ENCODE measurements around the gene CTSZ. TPM values are rescaled to one million over a fixed set of nuclear protein-coding genes. Genes with fewer than 3 reads are reported as not detected.

CTSZ gene
- total and polyA plus RNA-seq, 2 of the 4 experiments (the other 2 are of a cell fraction) = 46.1 to 88.5 TPM

GRCh38 chr20:59026904-59027740, 20.1 kb upstream of the CTSZ start:
- Histone ChIP-seq H2AFZ (replicated peaks; ENCODE audit: low read length, poor library complexity) (no peak overlapping the region), H2BK5ac (ENCODE audit: low read depth, low read length, poor library complexity, severe bottlenecking) (no peak overlapping the region), H3K27me3 (ENCODE audit: control insufficient read depth, insufficient read depth, low read length) (no peaks in the 10 kb centered on the region), H3K23ac (ENCODE audit: low read depth, low read length) (peak overlapping the region; percentile 68), H2BK120ac (ENCODE audit: low read depth, low read length) (no peak overlapping the region), H3K56ac (ENCODE audit: extremely low read depth, insufficient read depth, low read length) (no peak overlapping the region; the same call in 1 of the 2 replicates), H3K9me1 (ENCODE audit: insufficient read depth, low read length) (peaks cover 18% of the 10 kb centered on the region), H4K20me1 (ENCODE audit: insufficient read depth, low read length) (peaks cover 50% of the 10 kb centered on the region), H3K4me3 (ENCODE audit: insufficient read depth, low read depth, low read length) (no peak overlapping the region), H2BK20ac (ENCODE audit: low read depth, low read length) (no peak overlapping the region), H3K18ac (ENCODE audit: low read depth, low read length) (no peak overlapping the region), H3K9ac (ENCODE audit: low read depth, low read length) (no peak overlapping the region), H3K36me3 (ENCODE audit: control insufficient read depth, insufficient read depth, low read length) (peaks cover 34% of the 10 kb centered on the region), H4K91ac (ENCODE audit: insufficient read depth, low read depth, low read length) (no peak overlapping the region), H3K4ac (ENCODE audit: low read depth, low read length) (no peak overlapping the region), H3K4me1 (ENCODE audit: control insufficient read depth, insufficient read depth, low read length) (peaks cover 9% of the 10 kb centered on the region), H3K79me1 (ENCODE audit: low read depth in 1 of 2, low read length in 2 of 2) (peaks cover 17 to 74% of the 10 kb centered on the region in 2 experiments), H2AK9ac (replicated peaks; ENCODE audit: low read depth, low read length, poor library complexity) (no peak overlapping the region), H3K9me3 (ENCODE audit: control insufficient read depth, insufficient read depth, low read length) (no peaks in the 10 kb centered on the region), H3K14ac (replicated peaks; ENCODE audit: low read depth, low read length) (no peak overlapping the region), H4K5ac (ENCODE audit: low read depth, low read length) (no peak overlapping the region), H2AK5ac (ENCODE audit: low read depth, low read length) (no peak overlapping the region), H2BK15ac (ENCODE audit: low read depth, low read length) (no peak overlapping the region), H4K8ac (ENCODE audit: low read depth in 2 of 2, low read length in 2 of 2) (no peak overlapping the region), H3K4me2 (ENCODE audit: low read depth, low read length) (no peak overlapping the region), H3K27ac (ENCODE audit: insufficient read depth, low read length) (no peak overlapping the region)
- intact Hi-C loops (cut with micrococcal nuclease) (loop anchor here (5.0 kb wide), 1 partner anchor 40 kb away; no protein-coding TSS in a partner anchor), dilution Hi-C loops (cut with HindIII; ENCODE audit: low sequenced_read_pairs, unreplicated experiment) (no loop called here), in situ Hi-C loops (cut with MboI; ENCODE audit: low sequenced_read_pairs) (loop anchor here (10.0 to 25.0 kb wide), 4 partner anchors 122 to 1640 kb away; partner anchors contain the start of genes ANKRD60 and RBM38)
- ATAC-seq (ENCODE audit: low read depth) (no peak), DNase-seq (no peak)
- WGBS, 2 experiments (ENCODE audit: extremely low coverage in 2 of 2, insufficient read length in 1 of 2) = 100% methylated on average over 2 of the region's 5 CpGs; no CpG with 5 or more reads in 1 of the 2 experiments
- CTCF ChIA-PET = no interaction called here
- BruUV-seq (replicated peaks) = no TSS peak
- TF ChIP-seq, protein P1, sequence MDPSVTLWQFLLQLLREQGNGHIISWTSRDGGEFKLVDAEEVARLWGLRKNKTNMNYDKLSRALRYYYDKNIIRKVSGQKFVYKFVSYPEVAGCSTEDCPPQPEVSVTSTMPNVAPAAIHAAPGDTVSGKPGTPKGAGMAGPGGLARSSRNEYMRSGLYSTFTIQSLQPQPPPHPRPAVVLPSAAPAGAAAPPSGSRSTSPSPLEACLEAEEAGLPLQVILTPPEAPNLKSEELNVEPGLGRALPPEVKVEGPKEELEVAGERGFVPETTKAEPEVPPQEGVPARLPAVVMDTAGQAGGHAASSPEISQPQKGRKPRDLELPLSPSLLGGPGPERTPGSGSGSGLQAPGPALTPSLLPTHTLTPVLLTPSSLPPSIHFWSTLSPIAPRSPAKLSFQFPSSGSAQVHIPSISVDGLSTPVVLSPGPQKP (IDR thresholded peaks at IDR 0.05; ENCODE audit: borderline replicate concordance, low read depth, low read length) = no peak
- TF ChIP-seq BHLHE40 (IDR thresholded peaks at IDR 0.05; ENCODE audit: low read depth, low read length) = no peak
- TF ChIP-seq POLR2A (IDR thresholded peaks at IDR 0.05; ENCODE audit: low read depth, low read length) = no peak
- no peak for TF ChIP-seq NFE2L2 (IDR thresholded peaks at IDR 0.05; ENCODE audit: low read depth, low read length)
- no peak for TF ChIP-seq SMC3 (IDR thresholded peaks at IDR 0.05; ENCODE audit: low read depth, low read length)
- no peak for TF ChIP-seq CHD1 (IDR thresholded peaks at IDR 0.05; ENCODE audit: low read depth, low read length)
- TF ChIP-seq RCOR1 (IDR thresholded peaks at IDR 0.05; ENCODE audit: insufficient replicate concordance, low read length) = no peak
- no peak for TF ChIP-seq RAD21 (IDR thresholded peaks at IDR 0.05; ENCODE audit: low read length)
- no peak for TF ChIP-seq CEBPB (IDR thresholded peaks at IDR 0.05; ENCODE audit: low read depth, low read length)
- no peak for TF ChIP-seq MAZ (IDR thresholded peaks at IDR 0.05; ENCODE audit: borderline replicate concordance, low read depth, low read length)
- TF ChIP-seq CTCF (conservative IDR thresholded peaks at IDR 0.05; ENCODE audit: low read depth, low read length) = no peak
- no peak for TF ChIP-seq FOS (IDR thresholded peaks at IDR 0.05; ENCODE audit: low read depth, low read length)
- POLR2A ChIA-PET (ENCODE audit: unreplicated experiment) = interaction anchor here (0.6 kb wide), 2 partner anchors 18 to 375 kb away, joined by 4 to 5 read pairs; no protein-coding TSS in a partner anchor

Data from IMR-90 (cell line).